ENCODE measurements around the gene B4GALT6.

Gene B4GALT6

DNA sequence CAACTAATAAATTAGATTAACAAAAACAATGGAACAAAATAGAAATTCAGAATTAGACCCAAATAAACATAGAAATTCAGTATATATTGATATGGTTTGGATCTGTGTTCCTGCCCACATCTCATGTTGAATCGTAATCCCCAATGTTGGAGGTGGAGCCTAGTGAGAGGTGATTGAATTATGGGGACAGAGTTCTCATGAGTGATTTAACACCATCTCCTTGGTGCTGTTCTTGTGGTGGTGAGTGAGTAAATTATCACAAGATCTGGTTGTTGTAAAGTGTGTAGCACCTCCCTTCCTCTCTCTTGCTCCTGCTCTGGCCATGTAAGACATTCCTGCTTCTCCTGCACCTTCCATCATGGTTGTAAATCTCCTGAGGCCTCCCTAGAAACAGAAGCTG, 16.6 kb upstream of the B4GALT6 start:
- no peak for DNase-seq (ENCODE audit: extremely low spot score)
- POLR2A ChIA-PET = no interaction called here
- CTCF ChIA-PET = no interaction called here
- no peak for TF ChIP-seq SUZ12 (IDR thresholded peaks at IDR 0.05)
- peak; percentile 34; the same call in 1 of the 2 replicates for TF ChIP-seq PKNOX1 (IDR thresholded peaks at IDR 0.05)

DNA sequence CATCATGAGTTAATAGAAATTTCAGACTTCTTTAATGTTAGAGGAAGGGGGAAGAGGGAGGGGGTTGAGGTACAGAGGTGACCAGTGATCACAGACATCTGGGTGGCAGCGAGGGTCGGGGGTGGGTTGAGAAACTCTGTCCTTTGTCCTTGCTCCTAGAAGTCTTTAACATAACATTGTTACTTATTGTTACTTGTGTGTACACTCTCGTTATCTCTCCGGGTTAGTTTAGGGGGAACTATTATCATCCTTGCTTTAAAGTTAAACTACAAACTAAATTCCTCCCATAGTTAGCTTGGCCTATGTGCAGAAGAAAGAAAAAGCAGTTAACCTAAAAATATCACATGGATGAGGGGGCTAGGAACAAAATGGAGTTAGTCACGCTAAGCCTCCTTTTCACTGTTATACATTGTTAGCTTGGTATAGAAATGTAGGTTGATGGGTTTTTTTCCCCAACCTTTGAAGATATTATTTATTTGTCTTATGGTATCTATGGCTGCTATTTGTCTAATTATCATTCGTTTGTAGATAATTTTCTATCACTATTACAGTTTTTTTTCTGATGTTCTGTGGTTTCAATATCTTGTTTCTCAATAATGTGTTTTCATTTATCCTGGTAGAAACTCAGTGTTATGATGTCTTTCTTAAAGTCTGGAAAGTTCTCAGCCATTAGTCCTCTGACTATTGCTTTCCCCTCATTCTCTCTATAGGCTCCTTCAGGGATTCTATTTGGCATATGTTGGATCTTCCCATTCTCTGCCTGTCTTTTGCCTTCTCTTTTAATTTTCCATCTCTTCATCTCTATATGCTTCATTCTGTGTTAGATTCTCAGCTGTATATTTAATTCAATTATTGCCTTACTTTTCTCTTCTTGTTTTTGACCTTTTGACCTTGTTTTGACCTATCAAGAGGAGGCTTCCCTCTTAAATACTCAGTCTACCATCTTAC, 13.2 kb upstream of the B4GALT6 start:
- ChIA-PET POLR2A (no interaction called here), CTCF (interaction anchor here (1.5 kb wide), 1 partner anchor 16 kb away, joined by 4 read pairs; no protein-coding TSS in a partner anchor)
- no peak for DNase-seq (ENCODE audit: extremely low spot score)
- TF ChIP-seq CTBP1 (IDR thresholded peaks at IDR 0.05; ENCODE audit: borderline replicate concordance) (no peak), PKNOX1 (IDR thresholded peaks at IDR 0.05) (no peak), FOXA1 (IDR thresholded peaks at IDR 0.05) (no peak), ZNF384 (IDR thresholded peaks at IDR 0.05) (no peak), FOXM1 (IDR thresholded peaks at IDR 0.05; ENCODE audit: borderline replicate concordance) (no peak), NFRKB (IDR thresholded peaks at IDR 0.05) (no peak), SP1 (IDR thresholded peaks at IDR 0.05) (no peak)

- TF ChIP-seq FOXK2 (IDR thresholded peaks at IDR 0.05) (no peak), HDGF (IDR thresholded peaks at IDR 0.05; ENCODE audit: borderline replicate concordance) (no peak), ZNF384 (IDR thresholded peaks at IDR 0.05) (no peak), ELF4 (IDR thresholded peaks at IDR 0.05) (no peak), SUZ12 (IDR thresholded peaks at IDR 0.05) (no peak), NFRKB (IDR thresholded peaks at IDR 0.05) (no peak), LEF1 (IDR thresholded peaks at IDR 0.05; ENCODE audit: borderline replicate concordance) (no peak), CTBP1 (IDR thresholded peaks at IDR 0.05; ENCODE audit: borderline replicate concordance) (no peak), L3MBTL2 (conservative IDR thresholded peaks at IDR 0.05) (no peak), TARDBP (IDR thresholded peaks at IDR 0.05) (no peak), ARNT (IDR thresholded peaks at IDR 0.05) (no peak), FOXM1 (IDR thresholded peaks at IDR 0.05; ENCODE audit: borderline replicate concordance) (no peak), FOXA1 (IDR thresholded peaks at IDR 0.05) (no peak), PKNOX1 (IDR thresholded peaks at IDR 0.05) (no peak), SP1 (IDR thresholded peaks at IDR 0.05) (no peak), BHLHE40 (IDR thresholded peaks at IDR 0.05; ENCODE audit: borderline replicate concordance) (no peak)
- ChIA-PET POLR2A (interaction anchor here (1.7 kb wide), 1 partner anchor 10 kb away, joined by 3 read pairs; no protein-coding TSS in a partner anchor), CTCF (no interaction called here)
- no peak for DNase-seq (ENCODE audit: extremely low spot score)
Observed at GRCh38 chr18:31695989-31696388, 11.6 kb upstream of the B4GALT6 start.

- CTCF ChIA-PET = no interaction called here
- TF ChIP-seq L3MBTL2 (conservative IDR thresholded peaks at IDR 0.05) (no peak), PKNOX1 (IDR thresholded peaks at IDR 0.05) (no peak), LEF1 (IDR thresholded peaks at IDR 0.05; ENCODE audit: borderline replicate concordance) (no peak), FOXA1 (IDR thresholded peaks at IDR 0.05) (no peak), FOXK2 (IDR thresholded peaks at IDR 0.05) (no peak), TARDBP (IDR thresholded peaks at IDR 0.05) (no peak), FOXM1 (IDR thresholded peaks at IDR 0.05; ENCODE audit: borderline replicate concordance) (no peak), ARNT (IDR thresholded peaks at IDR 0.05) (no peak), SP1 (IDR thresholded peaks at IDR 0.05) (no peak), HDGF (IDR thresholded peaks at IDR 0.05; ENCODE audit: borderline replicate concordance) (no peak), NFRKB (IDR thresholded peaks at IDR 0.05) (no peak), ELF4 (IDR thresholded peaks at IDR 0.05) (no peak), BHLHE40 (IDR thresholded peaks at IDR 0.05; ENCODE audit: borderline replicate concordance) (no peak), CTBP1 (IDR thresholded peaks at IDR 0.05; ENCODE audit: borderline replicate concordance) (no peak), SUZ12 (IDR thresholded peaks at IDR 0.05) (no peak), ZNF384 (IDR thresholded peaks at IDR 0.05) (no peak)
- POLR2A ChIA-PET = no interaction called here
- DNase-seq (ENCODE audit: extremely low spot score) = no peak
Observed at GRCh38 chr18:31694297-31694696, 9.9 kb upstream of the B4GALT6 start.

- no peak for DNase-seq (ENCODE audit: extremely low spot score)
- ChIA-PET POLR2A (no interaction called here), CTCF (interaction anchor here (0.6 to 1.6 kb wide), 4 partner anchors 9 to 573 kb away, joined by 3 to 6 read pairs (median 3); no protein-coding TSS in a partner anchor)
- TF ChIP-seq SUZ12 (IDR thresholded peaks at IDR 0.05) = no peak
- no peak for TF ChIP-seq FOXM1 (IDR thresholded peaks at IDR 0.05; ENCODE audit: borderline replicate concordance)
- no peak for TF ChIP-seq NFRKB (IDR thresholded peaks at IDR 0.05)
- TF ChIP-seq LEF1 (IDR thresholded peaks at IDR 0.05; ENCODE audit: borderline replicate concordance) = no peak
- TF ChIP-seq FOXK2 (IDR thresholded peaks at IDR 0.05) = no peak
- TF ChIP-seq TARDBP (IDR thresholded peaks at IDR 0.05) = no peak
Observed at GRCh38 chr18:31688606-31689005, 4.2 kb upstream of the B4GALT6 start.
